Brain pericyte (primary cell): Measurements from ENCODE around the gene APOBEC3A.
"Not testable (repeated sequence)": the region's sequence is repeated elsewhere in the genome, so short reads cannot be mapped to it uniquely, and the experiment has no call there.

Source experiments
- DNase-seq: peaks from one replicate; pipeline ENCODE4 v3.0.0-alpha.2; 2012; ENCODE audit warnings: low read depth, low spot score

APOBEC3A gene

GRCh38 chr22:38943201-38943600, 14.2 kb upstream of the APOBEC3A start:
- no peak for DNase-seq

GRCh38 chr22:38943882-38944281, 13.5 kb upstream of the APOBEC3A start:
- DNase-seq: no peak

GRCh38 chr22:38944653-38945052, 12.8 kb upstream of the APOBEC3A start:
- DNase-seq: no peak

- DNase-seq: not testable (repeated sequence)
Observed at GRCh38 chr22:38945706-38946338, 11.6 kb upstream of the APOBEC3A start.

GRCh38 chr22:38946771-38947170, 10.6 kb upstream of the APOBEC3A start:
- DNase-seq: no peak

GRCh38 chr22:38947321-38948140, 9.9 kb upstream of the APOBEC3A start:
- no peak for DNase-seq

- no peak for DNase-seq
Observed at GRCh38 chr22:38948181-38948940, 9.0 kb upstream of the APOBEC3A start.

- DNase-seq: no peak
Observed at GRCh38 chr22:38949889-38950405, 7.5 kb upstream of the APOBEC3A start.

- DNase-seq: no peak
Observed at GRCh38 chr22:38950527-38951295, 6.7 kb upstream of the APOBEC3A start.

- no peak for DNase-seq
Observed at GRCh38 chr22:38951734-38952133, 5.7 kb upstream of the APOBEC3A start.

- DNase-seq: no peak
Observed at GRCh38 chr22:38952281-38952993, 5.0 kb upstream of the APOBEC3A start.

- DNase-seq: no peak
Observed at GRCh38 chr22:38953091-38953490, 4.3 kb upstream of the APOBEC3A start.

GRCh38 chr22:38953577-38954413, 3.6 kb upstream of the APOBEC3A start:
- DNase-seq: no peak

- no peak for DNase-seq
Observed at GRCh38 chr22:38954414-38955043, 2.9 kb upstream of the APOBEC3A start.

GRCh38 chr22:38955250-38955905, 2.0 kb upstream of the APOBEC3A start:
- DNase-seq: no peak

GRCh38 chr22:38955926-38956325, 1.5 kb upstream of the APOBEC3A start:
- no peak for DNase-seq

- DNase-seq: no peak
Observed at GRCh38 chr22:38956551-38956950, 858 bp upstream of the APOBEC3A start.

GRCh38 chr22:38957808-38958650, 620 bp downstream of the APOBEC3A start:
- no peak for DNase-seq
